Measurements from ENCODE around the gene GPRC5A.

The GPRC5A gene

DNA sequence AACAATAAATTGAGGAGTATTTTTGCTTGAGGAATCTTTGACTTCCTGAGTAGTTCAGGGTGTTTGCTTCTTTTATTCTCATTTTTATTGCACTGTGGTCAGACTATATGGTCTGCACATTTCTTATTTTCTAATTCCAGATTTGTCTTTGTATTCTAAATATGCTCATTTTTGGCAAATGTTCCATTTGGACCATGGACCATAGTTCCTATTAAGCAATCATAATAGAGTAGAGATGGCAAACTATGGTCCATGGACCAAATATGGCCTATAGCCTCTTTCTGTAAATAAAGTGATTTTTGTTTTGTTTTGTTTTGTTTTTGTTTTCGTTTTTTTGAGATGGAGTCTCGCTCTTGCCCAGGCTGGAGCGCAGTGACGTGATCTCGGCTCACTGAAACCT lies 2.1 kb downstream of the GPRC5A start:
- H3K4me1 Mint-ChIP-seq (ENCODE audit: low read depth in 2 of 2) = peaks cover 6% of the 10 kb centered on the region in 2 donors
- no peaks in the 10 kb centered on the region for H3K9me3 Mint-ChIP-seq
- ATAC-seq (replicated peaks) = no peak
- no peak for DNase-seq
- peaks cover 65 to 67% of the 10 kb centered on the region in 2 donors for H3K27me3 Mint-ChIP-seq
- no peaks in the 10 kb centered on the region for H3K36me3 Mint-ChIP-seq (ENCODE audit: insufficient read depth)
- no peak overlapping the region for H3K4me3 Mint-ChIP-seq
- H3K27ac Mint-ChIP-seq = no peak overlapping the region

DNA sequence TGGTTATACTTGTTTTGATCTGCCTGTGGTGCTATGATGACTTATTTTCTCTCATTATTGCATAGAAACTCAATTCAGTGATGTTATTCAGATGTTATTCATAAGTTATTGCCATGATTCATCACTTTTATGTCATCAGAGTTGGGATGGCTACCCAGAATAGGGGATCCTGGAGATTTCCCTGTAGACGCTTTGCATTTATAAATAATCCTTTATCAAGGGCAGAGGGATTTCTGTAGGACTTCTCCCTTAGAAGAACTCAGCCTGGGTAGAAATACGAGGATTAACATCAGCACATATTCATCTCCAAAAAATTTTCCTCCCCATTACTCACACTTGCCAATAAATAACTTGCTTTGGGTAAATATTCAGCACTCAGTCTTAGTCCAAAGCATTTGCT lies 4.9 kb downstream of the GPRC5A start:
- Mint-ChIP-seq H3K4me3 (no peak overlapping the region), H3K27me3 (peaks cover 41 to 55% of the 10 kb centered on the region in 2 donors), H3K36me3 (ENCODE audit: insufficient read depth) (no peaks in the 10 kb centered on the region), H3K9me3 (no peaks in the 10 kb centered on the region), H3K4me1 (ENCODE audit: low read depth in 2 of 2) (peaks cover 2 to 6% of the 10 kb centered on the region in 2 donors), H3K27ac (no peak overlapping the region)
- no peak for DNase-seq
- no peak for ATAC-seq (replicated peaks)

DNA sequence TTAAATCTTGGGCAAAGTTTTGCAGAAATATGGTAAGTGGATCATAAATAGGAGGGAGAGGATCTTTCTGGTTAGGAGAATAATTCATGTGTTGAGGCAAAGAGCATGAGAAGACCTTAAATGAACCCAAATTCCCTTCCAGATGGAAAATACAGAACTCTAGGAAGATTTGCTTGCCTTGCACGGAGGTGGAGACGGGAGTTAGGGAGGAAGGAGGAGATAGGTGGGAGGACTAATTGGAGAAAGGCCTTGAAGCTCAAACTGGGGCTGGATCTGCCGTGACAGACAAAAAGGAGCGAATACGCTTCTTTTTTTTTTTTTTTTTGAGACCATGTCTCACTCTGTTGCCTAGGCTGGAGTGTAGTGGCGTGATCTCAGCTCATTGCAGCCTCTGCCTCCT lies 5.9 kb downstream of the GPRC5A start:
- no peaks in the 10 kb centered on the region for H3K9me3 Mint-ChIP-seq
- DNase-seq = no peak
- H3K4me1 Mint-ChIP-seq (ENCODE audit: low read depth in 2 of 2) = no peaks in the 10 kb centered on the region
- ATAC-seq (replicated peaks) = no peak
- H3K36me3 Mint-ChIP-seq (ENCODE audit: insufficient read depth) = no peaks in the 10 kb centered on the region
- H3K27ac Mint-ChIP-seq = no peak overlapping the region
- peaks cover 39 to 55% of the 10 kb centered on the region in 2 donors for H3K27me3 Mint-ChIP-seq
- no peak overlapping the region for H3K4me3 Mint-ChIP-seq

DNA sequence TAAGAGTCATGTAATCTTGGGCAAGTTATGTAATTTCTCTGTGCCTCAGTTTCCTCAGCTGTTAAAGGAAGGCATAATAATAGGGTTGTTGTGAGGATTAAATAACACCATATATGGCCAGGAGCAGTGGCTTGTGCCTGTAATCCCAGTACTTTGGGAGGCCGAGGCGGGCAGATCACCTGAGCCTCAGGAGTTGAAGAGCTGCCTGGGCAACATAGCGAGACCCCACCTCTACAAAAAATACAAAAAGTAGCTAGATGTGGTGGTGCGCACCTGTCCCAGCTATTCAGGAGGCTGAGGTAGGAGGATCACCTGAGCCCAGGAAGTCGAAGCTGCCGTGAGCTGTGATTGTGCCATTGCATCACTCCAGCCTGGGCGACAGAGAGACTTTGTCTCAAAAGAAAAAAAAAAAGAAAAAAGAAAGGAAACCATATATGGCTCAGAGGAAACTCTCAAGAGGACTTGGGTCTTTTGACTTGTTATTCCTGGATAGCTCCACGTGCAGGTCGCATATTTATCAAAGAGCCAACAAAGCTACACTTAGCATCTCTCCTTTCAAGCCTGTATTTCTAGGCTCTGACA lies 6.9 kb downstream of the GPRC5A start:
- Mint-ChIP-seq H3K4me1 (ENCODE audit: low read depth in 2 of 2) (no peaks in the 10 kb centered on the region), H3K4me3 (no peak overlapping the region), H3K27ac (no peak overlapping the region), H3K27me3 (peaks cover 30 to 46% of the 10 kb centered on the region in 2 donors), H3K9me3 (no peaks in the 10 kb centered on the region), H3K36me3 (ENCODE audit: insufficient read depth) (no peaks in the 10 kb centered on the region)
- DNase-seq = no peak
- ATAC-seq (replicated peaks) = no peak

DNA sequence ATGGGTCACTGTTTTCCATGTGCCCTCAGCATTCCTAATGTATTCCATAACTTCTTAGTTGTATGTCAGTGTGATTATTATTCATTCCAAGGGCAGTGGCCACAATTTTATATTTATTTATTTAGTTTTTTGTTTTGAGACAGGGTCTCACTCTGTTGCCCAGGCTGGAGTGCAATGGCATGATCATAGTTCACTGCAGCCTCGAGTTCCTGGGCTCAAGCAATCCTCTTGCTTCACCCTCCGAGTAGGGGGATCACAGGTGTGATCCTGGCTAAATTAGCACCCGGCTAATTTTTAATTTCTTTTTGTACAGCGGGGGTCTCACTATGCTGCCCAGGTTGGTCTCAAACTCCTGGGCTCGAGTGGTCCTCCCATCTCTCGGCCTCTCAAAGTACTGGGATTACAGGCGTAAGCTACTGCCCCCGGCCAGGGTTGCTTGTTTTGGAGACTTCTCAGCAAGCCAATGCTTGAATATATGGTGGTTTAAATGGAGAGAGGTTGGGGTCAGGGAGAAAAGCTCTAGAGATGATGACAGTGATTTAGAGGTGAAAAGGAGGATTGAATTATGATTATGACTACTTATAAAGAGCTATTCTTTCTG lies 7.6 kb downstream of the GPRC5A start:
- H3K36me3 Mint-ChIP-seq (ENCODE audit: insufficient read depth) = no peaks in the 10 kb centered on the region
- H3K9me3 Mint-ChIP-seq = no peaks in the 10 kb centered on the region
- ATAC-seq (replicated peaks) (no peak), DNase-seq (no peak)
- H3K4me1 Mint-ChIP-seq (ENCODE audit: low read depth in 2 of 2) = no peaks in the 10 kb centered on the region
- peaks cover 25 to 51% of the 10 kb centered on the region in 2 donors for H3K27me3 Mint-ChIP-seq
- no peak overlapping the region for H3K27ac Mint-ChIP-seq
- H3K4me3 Mint-ChIP-seq = no peak overlapping the region

DNA sequence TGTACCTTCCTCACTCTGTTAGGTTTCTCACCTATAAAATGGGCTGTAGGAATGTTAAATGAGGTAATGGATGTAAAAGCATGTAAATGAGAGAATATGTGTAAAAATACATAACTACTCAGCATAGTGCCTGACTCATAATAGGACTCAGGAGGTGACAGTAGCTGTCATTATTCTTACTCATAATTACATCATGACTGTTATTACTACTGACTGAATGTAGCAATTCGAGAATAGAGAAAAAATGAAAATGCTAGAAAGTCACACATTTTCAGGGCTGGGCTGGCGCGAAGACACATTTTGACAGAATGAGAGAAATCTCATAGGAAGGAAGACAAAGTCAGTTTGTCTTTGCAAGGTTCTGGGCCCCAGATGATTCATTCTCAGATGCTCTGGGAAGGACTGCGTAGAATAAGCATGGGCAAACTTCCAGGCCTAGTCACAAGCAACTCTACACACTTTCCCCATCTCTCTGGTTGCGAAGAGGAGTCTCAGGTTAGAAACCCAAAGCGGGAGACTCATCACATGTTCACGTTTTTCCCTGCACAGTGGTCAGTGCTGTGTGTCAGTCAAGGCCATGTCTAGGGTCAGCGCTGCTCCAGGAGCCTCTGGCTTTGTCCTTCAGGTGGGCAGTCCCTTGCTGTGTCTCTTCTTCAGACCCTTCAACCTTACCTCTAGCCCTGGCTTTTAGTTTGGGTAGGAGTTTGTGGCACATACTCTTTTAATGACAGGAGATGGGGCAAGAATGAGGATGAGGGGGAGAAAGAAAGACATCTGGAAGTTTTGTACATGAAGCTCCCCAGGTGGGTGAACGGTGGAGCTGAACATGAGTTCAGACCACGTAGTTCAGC lies 8.4 kb downstream of the GPRC5A start:
- DNase-seq (no peak), ATAC-seq (replicated peaks) (no peak)
- H3K9me3 Mint-ChIP-seq = no peaks in the 10 kb centered on the region
- H3K27me3 Mint-ChIP-seq = peaks cover 25 to 59% of the 10 kb centered on the region in 2 donors
- H3K4me1 Mint-ChIP-seq (ENCODE audit: low read depth in 2 of 2) = no peaks in the 10 kb centered on the region
- H3K36me3 Mint-ChIP-seq (ENCODE audit: insufficient read depth) = no peaks in the 10 kb centered on the region
- no peak overlapping the region for H3K4me3 Mint-ChIP-seq
- no peak overlapping the region for H3K27ac Mint-ChIP-seq

DNA sequence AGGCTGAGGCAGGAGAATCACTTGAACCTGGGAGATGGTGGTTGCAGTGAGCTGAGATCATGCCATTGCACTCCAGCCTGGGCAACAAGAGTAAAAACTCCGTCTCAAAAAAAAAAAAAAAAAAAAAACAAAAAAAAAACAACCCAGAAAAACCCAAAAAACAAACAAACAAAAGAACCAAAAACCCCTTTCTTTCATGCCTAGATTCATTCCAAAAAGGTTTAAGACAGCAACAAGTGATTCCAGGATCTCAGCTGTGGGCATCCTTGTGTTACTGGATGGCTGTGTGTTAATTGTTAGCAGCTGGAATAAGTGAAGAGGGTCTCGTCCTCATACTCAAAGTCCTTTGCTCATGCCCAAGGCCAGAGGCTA lies 9.4 kb downstream of the GPRC5A start:
- Mint-ChIP-seq H3K27ac (no peak overlapping the region), H3K27me3 (peaks cover 32 to 68% of the 10 kb centered on the region in 2 donors), H3K36me3 (ENCODE audit: insufficient read depth) (no peaks in the 10 kb centered on the region)

DNA sequence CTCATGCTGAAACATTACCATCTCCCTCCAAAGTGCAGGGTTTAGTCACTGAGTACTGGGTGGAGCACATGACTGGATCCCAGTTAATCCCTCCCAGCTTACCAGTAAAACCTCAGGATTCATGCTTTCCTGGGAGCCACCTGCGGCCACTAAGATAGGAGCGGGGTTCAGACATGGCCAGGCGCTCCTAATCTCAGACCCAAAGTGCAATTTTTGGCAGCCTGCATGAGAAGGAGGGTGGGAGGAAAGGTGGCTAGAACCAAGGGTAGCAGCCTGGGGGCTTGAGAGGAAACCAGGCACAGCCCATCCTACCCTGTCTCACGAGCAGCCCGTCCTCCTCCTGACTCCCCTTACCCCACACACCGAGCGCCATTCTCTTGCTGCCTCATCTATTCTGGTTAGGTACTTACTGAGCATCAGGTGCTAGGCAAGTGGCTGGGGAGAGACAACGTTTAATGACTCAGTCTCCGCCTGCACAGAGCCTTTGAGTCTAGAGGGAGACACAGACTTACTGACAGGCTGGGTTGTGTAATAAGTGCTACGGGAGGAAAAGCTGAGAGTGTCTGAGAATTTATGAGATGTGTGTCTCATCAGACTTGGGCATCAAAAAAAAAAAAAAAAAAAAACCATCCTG lies 9.9 kb downstream of the GPRC5A start:
- peaks cover 34 to 73% of the 10 kb centered on the region in 2 donors for H3K27me3 Mint-ChIP-seq
- H3K4me1 Mint-ChIP-seq (ENCODE audit: low read depth in 2 of 2) = no peaks in the 10 kb centered on the region
- H3K36me3 Mint-ChIP-seq (ENCODE audit: insufficient read depth) = no peaks in the 10 kb centered on the region
- no peaks in the 10 kb centered on the region for H3K9me3 Mint-ChIP-seq
- H3K4me3 Mint-ChIP-seq = no peak overlapping the region
- ATAC-seq (replicated peaks) (no peak), DNase-seq (no peak)
- no peak overlapping the region for H3K27ac Mint-ChIP-seq

More for the DNA sequence above, 9.4 kb downstream of the GPRC5A start:
- ATAC-seq (replicated peaks) (no peak), DNase-seq (no peak)
- H3K9me3 Mint-ChIP-seq = no peaks in the 10 kb centered on the region
- H3K4me1 Mint-ChIP-seq (ENCODE audit: low read depth in 2 of 2) = no peaks in the 10 kb centered on the region
- no peak overlapping the region for H3K4me3 Mint-ChIP-seq

DNA sequence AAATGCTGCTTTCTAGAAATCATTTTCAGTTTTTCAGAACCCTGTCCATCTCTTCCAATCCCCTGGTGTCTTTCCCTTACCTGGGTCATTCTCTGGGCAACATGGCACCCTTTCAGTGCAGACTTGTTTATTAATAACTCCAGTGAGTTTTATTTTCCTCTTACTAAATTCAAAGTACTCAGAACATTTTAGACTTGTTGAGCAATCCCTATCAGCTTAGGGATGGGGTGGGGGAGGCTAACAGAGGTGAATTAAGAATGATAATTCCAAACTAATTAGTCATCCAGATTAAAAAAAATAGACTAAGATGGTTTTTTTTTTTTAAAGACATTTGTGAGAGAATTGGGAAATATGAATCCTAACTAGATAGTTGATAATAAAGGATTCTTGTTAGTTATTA lies 10.7 kb downstream of the GPRC5A start:
- no peak for DNase-seq
- H3K4me3 Mint-ChIP-seq = no peak overlapping the region
- ATAC-seq (replicated peaks) = no peak
- H3K4me1 Mint-ChIP-seq (ENCODE audit: low read depth in 2 of 2) = no peaks in the 10 kb centered on the region
- no peak overlapping the region for H3K27ac Mint-ChIP-seq
- no peaks in the 10 kb centered on the region for H3K9me3 Mint-ChIP-seq
- H3K27me3 Mint-ChIP-seq = peaks cover 32 to 77% of the 10 kb centered on the region in 2 donors
- no peaks in the 10 kb centered on the region for H3K36me3 Mint-ChIP-seq (ENCODE audit: insufficient read depth)

DNA sequence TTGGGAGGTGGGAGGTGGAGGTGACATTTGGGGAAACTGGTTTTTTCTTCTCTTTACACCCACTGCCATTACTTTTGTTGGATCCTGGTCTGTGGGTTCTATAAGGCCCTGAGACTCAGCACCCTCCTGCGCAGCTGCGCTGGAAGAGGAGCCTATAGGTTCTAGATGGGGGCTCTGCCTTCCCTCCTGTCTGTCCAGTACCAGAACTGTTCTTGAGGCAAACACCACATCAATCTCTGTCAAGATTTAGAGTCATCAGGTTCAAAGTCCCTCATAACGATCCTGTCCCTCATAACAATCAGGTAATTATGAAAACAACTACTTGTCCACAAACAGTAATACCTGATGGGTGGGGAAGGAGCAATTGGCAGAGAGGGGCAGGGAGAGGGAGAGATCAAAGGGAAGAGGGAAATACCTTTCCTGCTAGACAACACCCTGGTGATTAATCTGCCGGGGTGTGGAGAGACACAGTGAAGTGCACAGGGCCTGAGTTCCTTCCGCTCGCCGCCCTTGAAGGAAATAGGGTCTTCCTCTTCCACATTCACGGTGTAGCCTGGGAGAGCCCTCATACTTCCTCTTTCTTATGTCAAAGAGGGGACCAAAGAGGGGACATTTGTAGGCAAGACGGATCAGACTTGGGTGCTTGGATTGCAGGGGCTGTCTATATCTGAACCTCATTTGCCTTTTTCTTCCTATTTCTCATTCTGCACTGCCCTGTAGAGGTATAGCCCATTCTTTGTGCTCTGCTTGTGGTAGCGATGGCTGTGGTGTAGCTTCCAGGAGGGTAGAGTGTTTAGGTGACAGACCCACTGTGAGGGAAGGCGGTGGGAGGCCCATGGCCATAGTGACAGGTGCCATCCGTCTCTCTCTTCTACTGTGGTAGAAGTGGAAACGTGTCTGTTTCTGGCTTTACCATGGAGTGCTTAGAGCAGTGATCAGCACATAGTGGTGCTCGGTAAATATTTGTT lies 12.6 kb downstream of the GPRC5A start:
- ATAC-seq (replicated peaks) (no peak), DNase-seq (no peak)
- Mint-ChIP-seq H3K27ac (no peak overlapping the region), H3K27me3 (peaks cover 27 to 62% of the 10 kb centered on the region in 2 donors), H3K4me3 (no peak overlapping the region), H3K36me3 (ENCODE audit: insufficient read depth) (no peaks in the 10 kb centered on the region), H3K9me3 (no peaks in the 10 kb centered on the region), H3K4me1 (ENCODE audit: low read depth in 2 of 2) (no peaks in the 10 kb centered on the region)

DNA sequence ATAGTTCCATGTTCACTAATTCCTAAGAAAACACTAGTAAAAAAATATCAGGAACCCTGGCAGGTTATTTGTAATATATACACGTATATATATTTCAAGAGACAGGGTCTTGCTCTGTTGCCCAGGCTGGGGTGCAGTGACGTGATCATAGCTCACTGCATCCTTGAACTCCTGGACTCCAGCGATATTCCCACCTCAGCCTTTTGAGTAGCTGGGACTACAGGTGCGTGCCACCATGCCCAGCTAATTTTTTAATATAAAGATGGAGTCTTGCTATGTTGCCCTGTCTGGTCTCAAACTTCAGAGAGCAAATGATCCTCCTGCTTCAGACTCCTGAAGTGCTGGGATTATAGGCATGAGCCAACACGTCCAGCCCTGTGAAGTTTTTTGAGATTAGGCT lies 16.2 kb downstream of the GPRC5A start:
- no peak overlapping the region for H3K27ac Mint-ChIP-seq
- ATAC-seq (replicated peaks) (no peak), DNase-seq (no peak)
- H3K36me3 Mint-ChIP-seq (ENCODE audit: insufficient read depth) = no peaks in the 10 kb centered on the region
- H3K4me1 Mint-ChIP-seq (ENCODE audit: low read depth in 2 of 2) = peaks cover 4 to 6% of the 10 kb centered on the region in 2 donors
- no peak overlapping the region for H3K4me3 Mint-ChIP-seq
- no peaks in the 10 kb centered on the region for H3K9me3 Mint-ChIP-seq
- H3K27me3 Mint-ChIP-seq = peaks cover 17 to 42% of the 10 kb centered on the region in 2 donors

DNA sequence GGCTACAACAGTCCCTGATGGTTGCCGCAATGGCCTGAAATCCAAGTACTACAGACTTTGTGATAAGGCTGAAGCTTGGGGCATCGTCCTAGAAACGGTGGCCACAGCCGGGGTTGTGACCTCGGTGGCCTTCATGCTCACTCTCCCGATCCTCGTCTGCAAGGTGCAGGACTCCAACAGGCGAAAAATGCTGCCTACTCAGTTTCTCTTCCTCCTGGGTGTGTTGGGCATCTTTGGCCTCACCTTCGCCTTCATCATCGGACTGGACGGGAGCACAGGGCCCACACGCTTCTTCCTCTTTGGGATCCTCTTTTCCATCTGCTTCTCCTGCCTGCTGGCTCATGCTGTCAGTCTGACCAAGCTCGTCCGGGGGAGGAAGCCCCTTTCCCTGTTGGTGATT lies 16.9 kb downstream of the GPRC5A start:
- peaks cover 4 to 6% of the 10 kb centered on the region in 2 donors for H3K4me1 Mint-ChIP-seq (ENCODE audit: low read depth in 2 of 2)
- no peak overlapping the region for H3K4me3 Mint-ChIP-seq
- H3K27ac Mint-ChIP-seq = no peak overlapping the region
- no peak for DNase-seq
- no peaks in the 10 kb centered on the region for H3K36me3 Mint-ChIP-seq (ENCODE audit: insufficient read depth)
- no peak for ATAC-seq (replicated peaks)
- H3K27me3 Mint-ChIP-seq = peaks cover 22 to 49% of the 10 kb centered on the region in 2 donors
- no peaks in the 10 kb centered on the region for H3K9me3 Mint-ChIP-seq

DNA sequence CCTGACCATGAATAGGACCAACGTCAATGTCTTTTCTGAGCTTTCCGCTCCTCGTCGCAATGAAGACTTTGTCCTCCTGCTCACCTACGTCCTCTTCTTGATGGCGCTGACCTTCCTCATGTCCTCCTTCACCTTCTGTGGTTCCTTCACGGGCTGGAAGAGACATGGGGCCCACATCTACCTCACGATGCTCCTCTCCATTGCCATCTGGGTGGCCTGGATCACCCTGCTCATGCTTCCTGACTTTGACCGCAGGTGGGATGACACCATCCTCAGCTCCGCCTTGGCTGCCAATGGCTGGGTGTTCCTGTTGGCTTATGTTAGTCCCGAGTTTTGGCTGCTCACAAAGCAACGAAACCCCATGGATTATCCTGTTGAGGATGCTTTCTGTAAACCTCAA lies 17.3 kb downstream of the GPRC5A start:
- no peak for ATAC-seq (replicated peaks)
- Mint-ChIP-seq H3K27ac (no peak overlapping the region), H3K9me3 (no peaks in the 10 kb centered on the region), H3K4me1 (ENCODE audit: low read depth in 2 of 2) (peaks cover 4 to 6% of the 10 kb centered on the region in 2 donors), H3K36me3 (ENCODE audit: insufficient read depth) (no peaks in the 10 kb centered on the region), H3K4me3 (no peak overlapping the region), H3K27me3 (peaks cover 25 to 49% of the 10 kb centered on the region in 2 donors)
- no peak for DNase-seq
